HCT116 (cell line): Measurements from ENCODE around the gene PDHX. TPM values are rescaled to one million over a fixed set of nuclear protein-coding genes. Genes with fewer than 3 reads are reported as not detected.

Experiments
- ATAC-seq: fragments of 200-7000 bp; cut with Tn5 transposase; 2 replicates; pipeline ENCODE4 v1.9.1; 2020; ENCODE audit warnings: mild to moderate bottlenecking, moderate library complexity
- BruUV-seq: library from RNA; stranded (reverse); fragments of 400-500 nt; replicated peaks from 2 replicates; lab custom pipeline; 2021; lab: Mats Ljungman, UMichigan
- CTCF ChIA-PET: fragments of 300-600 bp; sonication (Branson Sonifier 250); formaldehyde crosslinking; loops from one replicate; lab custom pipeline; 2021; ENCODE audit warnings: antibody characterized with exemption; lab: Charles Lee
- POLR2A ChIA-PET: fragments of 300-600, 350-600 bp; sonication (Branson Sonifier 250); formaldehyde crosslinking; loops from one replicate; lab custom pipeline; 2021; ENCODE audit warnings: antibody characterized with exemption; lab: Charles Lee
- RAD21 ChIA-PET, 2 experiments: fragments of 300-600 bp; sonication (Branson Sonifier 250); formaldehyde crosslinking; loops; one replicate each; lab custom pipeline; 2023; ENCODE audit warnings: low total read pairs in 2 of 2; ENCODE audit not compliant: uncharacterized antibody in 2 of 2, unreplicated experiment in 2 of 2, low non-redundant PET in 1 of 2; lab: Charles Lee
- DNase-seq: peaks from one replicate; pipeline ENCODE4 v3.0.0-alpha.2; 2010; ENCODE audit warnings: low read depth, low spot score
- H2AFZ ChIP-seq: fragments of 200-600 bp; shearing (Covaris generic), sonication (generic); 2 replicates; pipeline ENCODE4 v1.6.1; 2017; ENCODE audit warnings: low read depth, mixed run types, mixed read lengths, antibody characterized with exemption, low read length; ENCODE audit not compliant: poor library complexity, severe bottlenecking
- H3K27ac ChIP-seq: 2 replicates; pipeline ENCODE4 v1.5.1; 2012; ENCODE audit warnings: low read depth, low read length
- H3K27me3 ChIP-seq: fragments of 200-600 bp; sonication (generic); 2 replicates; pipeline ENCODE4 v1.6.1; 2016; ENCODE audit warnings: mixed run types, low read length, mixed read lengths; ENCODE audit not compliant: insufficient read depth
- H3K36me3 ChIP-seq, 2 experiments: fragments of 200-500 bp in 1 of 2; fragments of 200-600 bp in 1 of 2; sonication (Bioruptor generic) in 1 of 2; sonication (generic) in 1 of 2; 2 replicates each; pipeline versions ENCODE4 v1.5.1 to v1.6.1; 2014 to 2016; ENCODE audit warnings: low read length in 2 of 2, inconsistent platforms in 1 of 2, mixed read lengths in 1 of 2, mixed run types in 1 of 2; ENCODE audit not compliant: insufficient read depth in 2 of 2, control insufficient read depth in 1 of 2
- H3K4me1 ChIP-seq, 2 experiments: fragments of 200-600 bp in 1 of 2; sonication (generic) in 1 of 2; 2 replicates each; pipeline versions ENCODE4 v1.5.1 to v1.6.1; 2012 to 2017; ENCODE audit warnings: low read length in 2 of 2, inconsistent platforms in 1 of 2, mild to moderate bottlenecking in 1 of 2, mixed read lengths in 1 of 2, mixed run types in 1 of 2, moderate library complexity in 1 of 2; ENCODE audit not compliant: insufficient read depth in 2 of 2, control insufficient read depth in 1 of 2
- H3K4me2 ChIP-seq: fragments of 200-600 bp; sonication (generic); 2 replicates; pipeline ENCODE4 v1.6.1; 2017; ENCODE audit warnings: mixed run types, low read length, mixed read lengths
- H3K4me3 ChIP-seq, 2 experiments: fragments of 200-600 bp in 1 of 2; sonication (generic) in 1 of 2; replicated peaks in 1 of 2; 2 replicates each; pipeline ENCODE4 v1.5.1; 2011 to 2016; ENCODE audit warnings: low read length in 2 of 2, control low read depth in 1 of 2, low read depth in 1 of 2, mild to moderate bottlenecking in 1 of 2, mixed read lengths in 1 of 2, mixed run types in 1 of 2
- H3K79me2 ChIP-seq: fragments of 200-600 bp; sonication (generic); 2 replicates; pipeline ENCODE4 v1.6.1; 2017; ENCODE audit warnings: mild to moderate bottlenecking, mixed run types, low read length, moderate library complexity, mixed read lengths; ENCODE audit not compliant: insufficient read depth
- H3K9ac ChIP-seq: fragments of 200-600 bp; sonication (generic); 2 replicates; pipeline ENCODE4 v1.6.1; 2016; ENCODE audit warnings: low read length, mixed read lengths
- H3K9me2 ChIP-seq: fragments of 200-600 bp; sonication (generic), shearing (Covaris generic); 2 replicates; pipeline ENCODE4 v1.6.1; 2017; ENCODE audit warnings: mixed run types, mild to moderate bottlenecking, moderate library complexity; ENCODE audit not compliant: insufficient read depth
- H3K9me3 ChIP-seq, 2 experiments: fragments of 200-500 bp in 1 of 2; fragments of 200-600 bp in 1 of 2; sonication (Bioruptor generic) in 1 of 2; sonication (generic) in 1 of 2; 2 replicates each; pipeline ENCODE4 v1.6.1; 2014 to 2017; ENCODE audit warnings: low read length in 2 of 2, mixed read lengths in 2 of 2, inconsistent platforms in 1 of 2, low read depth in 1 of 2, mild to moderate bottlenecking in 1 of 2, mixed run types in 1 of 2, moderate library complexity in 1 of 2; ENCODE audit not compliant: control insufficient read depth in 1 of 2, insufficient read depth in 1 of 2
- H4K20me1 ChIP-seq: fragments of 200-600 bp; sonication (generic), shearing (Covaris generic); 2 replicates; pipeline ENCODE4 v1.6.1; 2017; ENCODE audit warnings: mixed run types, mild to moderate bottlenecking, moderate library complexity; ENCODE audit not compliant: insufficient read depth
- CEBPB ChIP-seq: IDR thresholded peaks from 2 replicates; pipeline ENCODE4 v1.6.1; 2012; ENCODE audit warnings: low read depth
- EZH2 ChIP-seq: fragments of 200-600 bp; sonication (generic); IDR thresholded peaks from 2 replicates; pipeline ENCODE4 v1.6.1; 2017; ENCODE audit warnings: antibody characterized with exemption, mixed run types
- EZH2phosphoT487 ChIP-seq: fragments of 200-600 bp; IDR thresholded peaks from 2 replicates; pipeline ENCODE4 v1.6.1; 2018; ENCODE audit warnings: antibody characterized with exemption, borderline replicate concordance
- FOSL1 ChIP-seq: IDR thresholded peaks from 2 replicates; pipeline ENCODE4 v1.6.1; 2012; ENCODE audit warnings: low read depth
- JUND ChIP-seq: IDR thresholded peaks from 2 replicates; pipeline ENCODE4 v1.6.1; 2012
- POLR2A ChIP-seq: IDR thresholded peaks from 2 replicates; pipeline ENCODE4 v1.7.0; 2011; ENCODE audit warnings: borderline replicate concordance; ENCODE audit not compliant: insufficient read depth, insufficient read length; ENCODE audit errors: extremely low read depth
- SP1 ChIP-seq: IDR thresholded peaks from 2 replicates; pipeline ENCODE4 v1.6.1; 2012; ENCODE audit warnings: low read depth
- SRF ChIP-seq: IDR thresholded peaks from 2 replicates; pipeline ENCODE4 v1.6.1; 2012; ENCODE audit warnings: low read depth
- TCF7L2 ChIP-seq: IDR thresholded peaks from 2 replicates; pipeline ENCODE4 v1.7.0; 2011; ENCODE audit warnings: borderline replicate concordance, inconsistent platforms; ENCODE audit not compliant: insufficient read depth, insufficient read length; ENCODE audit errors: extremely low read depth
- YY1 ChIP-seq: IDR thresholded peaks from 2 replicates; pipeline ENCODE4 v1.6.1; 2011; ENCODE audit warnings: low read length, low read depth, moderate library complexity, mild to moderate bottlenecking; ENCODE audit not compliant: insufficient replicate concordance; ENCODE audit errors: extremely low read depth
- intact Hi-C: fragments of 100-400 bp; cut with micrococcal nuclease; formaldehyde crosslinking; loops from 2 replicates; pipeline ENCODE4 v1.10.0; 2022
- total RNA-seq: library from RNA; stranded (reverse); gene quantifications from one replicate; pipeline ENCODE4 v1.2.1, GENCODE V29; 2021; ENCODE audit not compliant: unreplicated experiment
- TF ChIP-seq, protein P1 (sequence below), 3 experiments: fragments of 200-600 bp in 1 of 3; sonication (generic) in 1 of 3; IDR thresholded peaks in 2 of 3; conservative IDR thresholded peaks in 1 of 3; 2 replicates each; pipeline ENCODE4 v1.5.1; 2012 to 2017; ENCODE audit warnings: low read depth in 2 of 3, low read length in 2 of 3, antibody characterized with exemption in 1 of 3, borderline replicate concordance in 1 of 3, control low read depth in 1 of 3, mild to moderate bottlenecking in 1 of 3, mixed read lengths in 1 of 3, mixed run types in 1 of 3, moderate library complexity in 1 of 3; ENCODE audit not compliant: insufficient read depth in 1 of 3
- TF ChIP-seq, protein P2 (sequence below): IDR thresholded peaks from 2 replicates; pipeline ENCODE4 v1.6.1; 2012; ENCODE audit warnings: low read depth

The PDHX gene
- total RNA-seq, 1 experiment from 2014 or later: 36.6 TPM

DNA sequence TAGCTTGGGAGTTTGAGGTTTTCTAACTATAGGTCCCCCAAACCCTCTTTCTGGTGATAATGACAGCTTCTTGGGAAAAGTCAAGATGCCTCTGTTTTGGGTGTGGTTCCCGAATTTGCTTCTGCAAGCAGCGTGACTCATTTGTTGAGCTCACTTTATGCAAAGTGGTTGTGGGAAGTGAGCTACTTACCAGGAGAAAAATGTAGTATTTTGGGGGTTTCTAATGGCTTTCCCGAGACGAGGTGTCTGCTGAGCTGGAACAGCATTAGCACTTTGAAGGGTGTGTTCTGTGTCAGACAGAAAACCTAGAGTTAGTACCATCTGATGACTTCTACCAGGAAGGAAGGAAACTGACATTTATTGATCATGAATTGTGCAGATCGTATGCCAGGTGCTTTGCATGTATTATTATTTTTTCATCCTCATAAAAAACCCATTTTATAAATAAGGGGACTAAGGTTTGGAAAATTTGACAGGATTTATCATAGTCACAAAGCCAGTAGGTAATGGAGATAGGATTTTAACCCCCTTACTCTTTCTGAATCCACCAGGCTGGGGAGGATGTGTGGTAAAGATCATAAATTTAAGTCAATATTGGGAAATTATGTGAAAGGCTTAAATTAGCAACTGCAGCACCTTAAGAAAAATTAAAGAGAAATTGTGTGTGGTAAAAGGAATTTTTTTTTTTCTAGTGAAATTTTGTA, 113.7 kb downstream of the PDHX start:
- Histone ChIP-seq H3K27me3 (no peaks in the 10 kb centered on the region), H3K4me3 (peak overlapping the region; percentile 8 to 35), H3K36me3 (no peaks in the 10 kb centered on the region), H3K9ac (peak overlapping the region; percentile 52), H3K9me2 (no peaks in the 10 kb centered on the region), H3K4me2 (peak overlapping the region; percentile 84), H2AFZ (peak overlapping the region; percentile 24), H3K9me3 (no peaks in the 10 kb centered on the region), H4K20me1 (no peaks in the 10 kb centered on the region), H3K27ac (peak overlapping the region; percentile 70), H3K4me1 (peaks cover 27 to 50% of the 10 kb centered on the region in 2 experiments), H3K79me2 (no peaks in the 10 kb centered on the region)
- POLR2A ChIA-PET: interaction anchor here (0.8 to 4.7 kb wide), 10 partner anchors 9 to 116 kb away, joined by 3 to 28 read pairs (median 4); partner anchors contain the start of gene CD44
- TF ChIP-seq SRF: no peak
- peak; percentile 38 for TF ChIP-seq JUND
- no peak for TF ChIP-seq TCF7L2
- no peak for TF ChIP-seq YY1
- no peak for TF ChIP-seq SP1
- TF ChIP-seq, protein P1, sequence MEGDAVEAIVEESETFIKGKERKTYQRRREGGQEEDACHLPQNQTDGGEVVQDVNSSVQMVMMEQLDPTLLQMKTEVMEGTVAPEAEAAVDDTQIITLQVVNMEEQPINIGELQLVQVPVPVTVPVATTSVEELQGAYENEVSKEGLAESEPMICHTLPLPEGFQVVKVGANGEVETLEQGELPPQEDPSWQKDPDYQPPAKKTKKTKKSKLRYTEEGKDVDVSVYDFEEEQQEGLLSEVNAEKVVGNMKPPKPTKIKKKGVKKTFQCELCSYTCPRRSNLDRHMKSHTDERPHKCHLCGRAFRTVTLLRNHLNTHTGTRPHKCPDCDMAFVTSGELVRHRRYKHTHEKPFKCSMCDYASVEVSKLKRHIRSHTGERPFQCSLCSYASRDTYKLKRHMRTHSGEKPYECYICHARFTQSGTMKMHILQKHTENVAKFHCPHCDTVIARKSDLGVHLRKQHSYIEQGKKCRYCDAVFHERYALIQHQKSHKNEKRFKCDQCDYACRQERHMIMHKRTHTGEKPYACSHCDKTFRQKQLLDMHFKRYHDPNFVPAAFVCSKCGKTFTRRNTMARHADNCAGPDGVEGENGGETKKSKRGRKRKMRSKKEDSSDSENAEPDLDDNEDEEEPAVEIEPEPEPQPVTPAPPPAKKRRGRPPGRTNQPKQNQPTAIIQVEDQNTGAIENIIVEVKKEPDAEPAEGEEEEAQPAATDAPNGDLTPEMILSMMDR (IDR thresholded peaks at IDR 0.05 in 2 of 3, conservative IDR thresholded peaks at IDR 0.05 in 1 of 3; ENCODE audit: borderline replicate concordance in 1 of 3, insufficient read depth in 1 of 3, low read depth in 2 of 3, low read length in 2 of 3): no peak
- no peak for TF ChIP-seq CEBPB
- TF ChIP-seq EZH2phosphoT487: no peak
- TF ChIP-seq, protein P2, sequence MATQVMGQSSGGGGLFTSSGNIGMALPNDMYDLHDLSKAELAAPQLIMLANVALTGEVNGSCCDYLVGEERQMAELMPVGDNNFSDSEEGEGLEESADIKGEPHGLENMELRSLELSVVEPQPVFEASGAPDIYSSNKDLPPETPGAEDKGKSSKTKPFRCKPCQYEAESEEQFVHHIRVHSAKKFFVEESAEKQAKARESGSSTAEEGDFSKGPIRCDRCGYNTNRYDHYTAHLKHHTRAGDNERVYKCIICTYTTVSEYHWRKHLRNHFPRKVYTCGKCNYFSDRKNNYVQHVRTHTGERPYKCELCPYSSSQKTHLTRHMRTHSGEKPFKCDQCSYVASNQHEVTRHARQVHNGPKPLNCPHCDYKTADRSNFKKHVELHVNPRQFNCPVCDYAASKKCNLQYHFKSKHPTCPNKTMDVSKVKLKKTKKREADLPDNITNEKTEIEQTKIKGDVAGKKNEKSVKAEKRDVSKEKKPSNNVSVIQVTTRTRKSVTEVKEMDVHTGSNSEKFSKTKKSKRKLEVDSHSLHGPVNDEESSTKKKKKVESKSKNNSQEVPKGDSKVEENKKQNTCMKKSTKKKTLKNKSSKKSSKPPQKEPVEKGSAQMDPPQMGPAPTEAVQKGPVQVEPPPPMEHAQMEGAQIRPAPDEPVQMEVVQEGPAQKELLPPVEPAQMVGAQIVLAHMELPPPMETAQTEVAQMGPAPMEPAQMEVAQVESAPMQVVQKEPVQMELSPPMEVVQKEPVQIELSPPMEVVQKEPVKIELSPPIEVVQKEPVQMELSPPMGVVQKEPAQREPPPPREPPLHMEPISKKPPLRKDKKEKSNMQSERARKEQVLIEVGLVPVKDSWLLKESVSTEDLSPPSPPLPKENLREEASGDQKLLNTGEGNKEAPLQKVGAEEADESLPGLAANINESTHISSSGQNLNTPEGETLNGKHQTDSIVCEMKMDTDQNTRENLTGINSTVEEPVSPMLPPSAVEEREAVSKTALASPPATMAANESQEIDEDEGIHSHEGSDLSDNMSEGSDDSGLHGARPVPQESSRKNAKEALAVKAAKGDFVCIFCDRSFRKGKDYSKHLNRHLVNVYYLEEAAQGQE: no peak
- TF ChIP-seq FOSL1: peak; percentile 48; the same call in 1 of the 2 replicates
- TF ChIP-seq POLR2A: no peak
- TF ChIP-seq EZH2: no peak
- no peak for DNase-seq
- RAD21 ChIA-PET: interaction anchor here in 1 of 2 experiments (1.6 kb wide), 1 partner anchor 21 kb away, joined by 3 read pairs; no protein-coding TSS in a partner anchor
- BruUV-seq: TSS peak; percentile 97
- intact Hi-C loops: no loop called here
- peak; percentile 15; the same call in 1 of the 2 replicates for ATAC-seq
- CTCF ChIA-PET: interaction anchor here (0.7 to 2.9 kb wide), 3 partner anchors 20 to 152 kb away, joined by 3 to 10 read pairs (median 3); no protein-coding TSS in a partner anchor
